NCI-H1694 (cell line): ENCODE data around the gene GALT.

Experiments used
- DNase-seq: peaks from one replicate; lab custom pipeline; 2025; lab: John Stamatoyannopoulos, UW

The GALT gene

GRCh38 chr9:34651876-34652601 is 5.6 kb downstream of the GALT start, which contains the start of gene IL11RA:
TSS of gene IL11RA (plus strand) at chr9:34652185. CDS start at chr9:34655218, 3,033 bp downstream.
- DNase-seq, result peak; percentile 74

GRCh38 chr9:34652602-34653000 is 6.1 kb downstream of the GALT start:
- no peak for DNase-seq

- DNase-seq, result peak; percentile 42
Measured at GRCh38 chr9:34653151-34654072, 6.9 kb downstream of the GALT start.

GRCh38 chr9:34654323-34655051 is 8.0 kb downstream of the GALT start:
- peak; percentile 92 for DNase-seq

GRCh38 chr9:34655394-34655793 is 8.9 kb downstream of the GALT start:
- no peak for DNase-seq

GRCh38 chr9:34656992-34657391 is 10.5 kb downstream of the GALT start:
- DNase-seq, result no peak

- no peak for DNase-seq
Measured at GRCh38 chr9:34658461-34658860, 12.0 kb downstream of the GALT start.

- no peak for DNase-seq
Measured at GRCh38 chr9:34659592-34660253, 13.2 kb downstream of the GALT start.

- no peak for DNase-seq
Measured at GRCh38 chr9:34662526-34663302, 16.2 kb downstream of the GALT start, which contains the start of gene CCL27. TSS of gene CCL27 (minus strand) at chr9:34662657. CDS start at chr9:34662633, 24 bp downstream.

- DNase-seq, result no peak
Measured at GRCh38 chr9:34663303-34663605, 16.8 kb downstream of the GALT start.

GRCh38 chr9:34664281-34665066 is 18.0 kb downstream of the GALT start:
- DNase-seq, result peak; percentile 80

GRCh38 chr9:34665067-34665380 is 18.5 kb downstream of the GALT start:
- DNase-seq, result no peak

- peak; percentile 89 for DNase-seq
Measured at GRCh38 chr9:34665381-34666250, 19.1 kb downstream of the GALT start.

GRCh38 chr9:34669809-34670562 is 23.5 kb downstream of the GALT start:
- no peak for DNase-seq

GRCh38 chr9:34671307-34671706 is 24.8 kb downstream of the GALT start:
- DNase-seq, result no peak

- no peak for DNase-seq
Measured at GRCh38 chr9:34674440-34674839, 28.0 kb downstream of the GALT start.

GRCh38 chr9:34675048-34675714 is 28.7 kb downstream of the GALT start:
- DNase-seq, result peak; percentile 82

GRCh38 chr9:34675869-34676268 is 29.4 kb downstream of the GALT start:
- no peak for DNase-seq
